ENCODE measurements around the gene PTPN4.
A peak's percentile ranks its signal among the peaks of the same experiment; 100 is the strongest.

The PTPN4 gene

DNA sequence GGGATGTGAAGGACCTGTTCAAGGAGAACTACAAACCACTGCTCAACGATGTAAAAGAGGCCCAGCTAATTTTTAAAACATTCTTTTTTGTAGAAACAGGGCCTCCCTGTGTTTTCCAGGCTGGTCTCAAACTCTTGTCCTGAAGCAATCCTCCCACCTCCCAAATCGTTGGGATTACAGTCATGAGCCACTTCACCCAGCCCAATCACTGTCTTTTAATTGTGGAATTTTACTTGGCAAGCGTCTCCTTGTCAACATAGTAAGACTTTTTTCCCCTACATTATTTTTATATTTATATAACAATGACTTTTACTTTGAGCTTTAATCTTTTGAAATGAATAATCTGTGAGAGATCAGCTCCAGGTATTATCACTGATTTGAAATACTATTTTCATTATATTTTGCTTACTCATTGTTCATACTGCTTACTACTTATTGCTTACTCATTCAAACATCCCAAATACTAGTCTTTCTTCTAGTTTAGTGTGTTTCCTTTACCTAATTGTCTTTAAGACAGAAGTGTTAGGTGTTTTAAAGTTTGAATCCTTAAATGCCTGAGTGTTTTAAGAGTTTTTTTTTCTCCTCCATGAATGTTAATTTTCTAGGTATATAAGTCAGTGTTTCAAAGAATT is 48.9 kb downstream of the PTPN4 start:
- DNase-seq (ENCODE audit: low spot score): no peak

DNA sequence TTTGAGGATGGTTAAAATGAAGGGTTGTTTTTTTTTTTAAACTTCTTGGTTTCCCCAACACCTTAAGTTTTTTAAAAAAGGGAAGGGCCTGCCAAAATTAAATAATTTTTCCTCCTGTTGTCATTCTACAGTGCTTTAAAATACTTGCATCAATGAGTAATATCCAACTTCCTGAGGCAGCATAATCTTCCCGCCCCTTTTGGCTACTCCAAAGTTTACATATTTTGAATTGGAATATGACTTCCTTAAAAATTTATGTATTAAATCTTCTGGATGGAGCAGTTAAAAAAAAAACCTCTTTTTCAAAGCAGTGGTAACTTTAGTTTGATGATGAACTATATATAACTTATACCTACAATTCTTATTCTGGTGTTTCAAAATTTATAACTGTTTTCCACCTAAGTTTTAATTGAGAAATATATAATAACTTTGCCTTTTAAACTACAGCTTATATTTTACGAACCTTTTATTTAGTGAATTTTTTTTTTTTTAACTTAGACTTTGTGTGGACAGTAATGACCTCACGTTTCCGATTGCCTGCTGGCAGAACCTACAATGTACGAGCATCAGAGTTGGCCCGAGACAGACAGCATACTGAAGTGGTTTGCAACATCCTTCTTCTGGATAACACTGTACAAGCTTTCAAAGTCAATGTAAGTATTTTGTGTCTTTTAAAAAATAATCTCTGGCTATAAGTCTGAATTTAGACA is 49.8 kb downstream of the PTPN4 start:
- DNase-seq (ENCODE audit: low spot score): no peak

DNA sequence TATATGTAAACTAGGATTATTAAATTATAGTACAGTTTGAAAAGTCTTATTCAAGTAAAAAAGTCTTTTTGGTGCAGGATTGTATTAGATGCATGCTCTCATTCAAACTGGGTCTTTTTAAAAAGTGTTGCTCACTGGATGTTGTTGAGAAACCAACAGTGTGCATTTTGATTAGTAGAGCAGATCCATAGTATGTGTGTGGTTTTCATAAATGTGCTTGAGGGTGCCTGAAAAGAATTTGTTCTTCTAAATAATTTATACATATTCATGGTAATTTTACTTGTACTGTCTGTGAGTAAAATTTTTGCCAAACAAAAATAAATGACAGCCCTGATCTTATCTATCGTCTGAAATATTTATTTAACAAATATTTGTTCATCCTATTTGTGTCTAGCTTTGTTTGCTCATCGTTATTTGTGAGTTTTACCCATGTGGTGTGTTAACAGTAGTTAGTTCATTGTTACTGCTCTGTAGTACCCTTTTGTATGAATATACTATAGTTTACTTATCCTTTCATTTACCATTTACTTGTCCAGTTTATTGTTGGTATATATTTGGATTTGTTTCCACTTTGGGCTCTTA is 50.4 kb downstream of the PTPN4 start:
- DNase-seq (ENCODE audit: low spot score): no peak

DNA sequence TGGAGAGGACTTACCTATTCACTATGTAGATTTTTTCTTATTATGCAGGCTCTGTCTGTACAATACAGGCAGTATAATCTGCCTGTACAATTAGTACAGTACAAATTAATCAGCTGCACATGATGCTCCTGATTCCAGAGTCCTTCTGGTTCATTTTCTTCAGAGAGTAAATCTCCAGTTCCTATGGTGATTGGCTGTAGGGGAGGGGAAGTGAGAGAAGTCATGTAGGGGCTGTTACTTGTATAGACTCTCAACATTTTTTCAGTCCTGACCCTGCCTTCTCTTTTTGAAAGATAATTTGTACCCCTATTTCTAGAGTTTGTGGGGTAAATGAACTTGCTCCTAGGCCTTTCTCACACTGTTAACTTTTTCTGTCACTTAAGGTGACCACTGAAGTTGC is 54.5 kb downstream of the PTPN4 start:
- DNase-seq (ENCODE audit: low spot score): no peak

DNA sequence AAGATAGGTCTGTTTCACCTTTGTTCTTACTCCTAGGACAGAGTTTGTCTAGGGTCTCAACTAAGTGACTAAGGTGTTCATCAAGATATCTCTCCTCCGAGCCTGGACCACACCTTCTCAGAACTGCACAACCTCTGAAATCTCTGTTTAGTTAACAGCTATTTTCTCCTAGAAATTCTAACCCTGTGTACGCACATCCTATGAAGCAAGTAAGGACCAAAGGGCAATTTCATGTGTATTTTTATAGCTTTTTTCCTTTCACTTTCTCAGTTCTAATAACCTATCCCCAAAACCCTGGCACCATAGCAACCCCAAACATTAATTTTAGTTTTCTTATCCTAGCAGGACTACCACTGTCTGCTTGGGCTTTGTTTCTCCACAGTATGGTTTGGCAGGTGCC is 59.1 kb downstream of the PTPN4 start:
- DNase-seq (ENCODE audit: low spot score): no peak

DNA sequence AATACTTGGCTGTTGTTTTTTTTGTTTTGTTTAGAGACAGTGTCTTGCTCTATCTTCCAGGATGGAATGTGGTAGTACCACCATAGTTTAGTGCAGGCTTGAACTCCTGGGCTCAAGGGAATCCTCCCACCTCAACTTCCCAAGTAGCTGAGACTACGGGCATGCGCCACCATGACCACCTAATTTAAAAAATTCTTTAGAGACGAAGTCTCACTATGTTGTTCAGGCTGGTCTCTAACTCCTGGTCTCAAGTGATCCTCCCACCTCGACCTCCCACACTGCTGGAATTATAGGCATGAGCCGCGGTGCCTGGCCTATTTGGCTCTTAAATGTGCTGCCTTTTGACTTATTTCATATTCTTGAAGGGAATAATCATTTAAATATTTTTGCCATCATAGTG is 60.1 kb downstream of the PTPN4 start:
- DNase-seq (ENCODE audit: low spot score): no peak

DNA sequence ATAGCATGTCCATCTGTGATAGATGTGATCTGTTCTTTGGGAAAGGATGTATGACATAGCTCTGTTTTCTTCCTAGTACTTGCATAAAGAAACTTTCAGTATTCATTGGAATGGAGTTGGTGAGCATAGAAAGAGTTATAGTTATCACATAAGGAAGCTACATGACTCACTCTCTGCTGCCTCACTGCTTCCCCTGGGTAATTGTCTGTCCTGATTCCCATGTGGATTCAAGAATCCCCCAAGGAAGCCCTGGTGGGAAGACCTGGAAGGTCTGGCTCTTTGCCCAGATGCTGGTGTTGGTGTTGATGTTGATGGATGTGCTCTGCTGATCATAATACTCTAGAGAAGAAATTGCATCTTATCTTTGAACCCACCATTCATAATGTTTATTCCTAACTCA is 60.6 kb downstream of the PTPN4 start:
- no peak for DNase-seq (ENCODE audit: low spot score)

DNA sequence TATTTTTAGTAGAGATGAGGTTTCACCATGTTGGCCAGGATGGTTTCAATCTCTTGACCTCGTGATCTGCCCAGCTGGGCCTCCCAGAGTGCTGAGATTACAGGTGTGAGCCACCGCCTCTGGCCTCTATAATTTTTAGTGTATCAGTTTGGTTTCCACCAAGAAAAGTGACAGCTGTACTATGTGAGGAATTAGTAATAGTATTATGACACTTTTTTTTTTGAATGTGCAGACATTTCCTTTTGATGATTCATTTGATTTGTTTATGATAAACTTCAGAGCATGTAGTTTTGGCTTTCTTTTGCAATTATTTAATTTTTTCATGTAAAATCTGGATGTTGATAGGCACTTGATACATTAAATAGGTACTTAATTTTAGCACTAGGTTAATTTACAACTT is 61.5 kb downstream of the PTPN4 start:
- no peak for DNase-seq (ENCODE audit: low spot score)

DNA sequence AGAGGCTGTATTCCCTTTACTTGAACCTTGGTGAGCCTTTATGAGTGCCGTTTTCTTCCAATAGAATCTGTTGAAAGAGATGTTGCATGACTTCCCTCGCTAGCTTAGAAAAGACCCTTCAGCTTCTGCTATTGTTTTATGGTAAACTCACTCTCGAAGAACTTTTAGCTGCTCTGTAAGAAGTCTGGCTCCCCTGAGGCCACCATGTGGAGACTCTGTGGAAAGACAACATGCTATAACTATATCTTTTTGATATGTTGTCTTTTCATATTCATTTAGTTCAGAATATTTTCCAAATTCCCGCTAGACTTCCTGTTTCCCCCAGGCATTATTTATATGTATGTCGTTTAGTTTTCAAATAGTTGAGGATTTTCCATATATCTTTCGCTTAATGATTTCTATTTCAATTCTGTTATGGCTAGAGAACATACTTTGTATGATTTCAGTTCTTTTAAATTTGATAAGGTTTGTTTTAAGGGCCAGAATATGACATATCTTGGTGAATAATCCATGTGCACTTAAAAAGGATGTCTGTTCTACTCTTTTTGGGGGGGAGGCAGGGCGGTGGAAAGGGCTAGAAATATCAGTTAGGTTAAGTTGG is 64.1 kb downstream of the PTPN4 start:
- peak; percentile 32 for DNase-seq (ENCODE audit: low spot score)

DNA sequence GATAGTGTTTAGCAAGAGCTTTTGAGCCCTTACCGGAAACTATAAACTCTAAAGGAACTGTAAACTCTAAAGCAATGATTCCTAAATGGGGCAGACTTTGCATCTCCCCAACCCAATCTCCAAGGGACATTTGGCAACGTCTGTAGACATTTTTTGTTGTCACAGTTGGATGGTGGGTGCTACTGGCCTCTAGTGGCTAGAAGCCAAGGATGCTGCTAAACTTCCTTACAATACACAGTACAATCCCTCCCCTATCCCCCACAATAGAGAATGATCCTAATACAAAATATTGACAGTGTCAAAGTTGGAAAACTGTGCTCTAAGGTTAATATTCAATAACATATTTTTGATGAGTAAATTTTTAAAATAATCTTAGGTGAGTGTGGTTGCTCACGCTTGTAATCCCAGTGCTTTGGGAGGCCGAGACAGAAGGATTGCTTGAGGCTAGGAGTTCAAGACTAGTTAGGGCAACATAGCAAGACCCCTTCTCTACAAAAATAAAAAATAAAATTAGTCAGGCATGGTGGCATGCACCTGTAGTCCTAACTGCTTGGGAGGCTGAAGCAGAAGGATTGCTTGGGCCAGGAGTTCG is 66.7 kb downstream of the PTPN4 start:
- DNase-seq (ENCODE audit: low spot score): peak; percentile 62

DNA sequence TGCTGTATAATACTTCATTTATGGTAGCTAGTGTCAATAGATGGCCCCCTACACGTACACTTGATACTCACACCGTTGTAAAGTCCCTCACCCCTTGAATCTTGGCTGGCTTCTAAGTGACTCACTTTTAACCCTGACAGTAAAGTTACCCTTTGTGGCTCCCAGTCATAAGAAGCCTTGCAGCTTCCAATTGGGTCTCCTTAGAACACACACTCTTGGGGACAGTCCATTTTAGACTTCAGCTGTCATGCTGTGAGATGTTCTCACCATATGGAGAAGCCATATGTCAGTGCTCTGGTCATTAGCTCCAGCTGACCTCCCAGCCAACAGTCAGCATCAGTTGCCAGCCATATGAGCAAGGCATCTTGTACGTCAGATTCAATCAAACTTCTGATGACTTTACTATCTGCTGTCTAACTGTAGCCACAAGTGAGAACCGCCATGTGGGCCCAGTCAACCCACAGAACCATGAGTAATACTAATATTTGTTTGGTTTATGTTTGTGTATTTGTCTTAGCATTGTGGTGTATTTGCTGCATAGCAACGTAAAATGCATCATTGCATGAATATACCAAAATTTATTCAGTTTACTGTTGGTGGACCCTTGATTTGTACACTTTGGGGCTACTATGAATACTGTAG is 68.3 kb downstream of the PTPN4 start:
- no peak for DNase-seq (ENCODE audit: low spot score)

DNA sequence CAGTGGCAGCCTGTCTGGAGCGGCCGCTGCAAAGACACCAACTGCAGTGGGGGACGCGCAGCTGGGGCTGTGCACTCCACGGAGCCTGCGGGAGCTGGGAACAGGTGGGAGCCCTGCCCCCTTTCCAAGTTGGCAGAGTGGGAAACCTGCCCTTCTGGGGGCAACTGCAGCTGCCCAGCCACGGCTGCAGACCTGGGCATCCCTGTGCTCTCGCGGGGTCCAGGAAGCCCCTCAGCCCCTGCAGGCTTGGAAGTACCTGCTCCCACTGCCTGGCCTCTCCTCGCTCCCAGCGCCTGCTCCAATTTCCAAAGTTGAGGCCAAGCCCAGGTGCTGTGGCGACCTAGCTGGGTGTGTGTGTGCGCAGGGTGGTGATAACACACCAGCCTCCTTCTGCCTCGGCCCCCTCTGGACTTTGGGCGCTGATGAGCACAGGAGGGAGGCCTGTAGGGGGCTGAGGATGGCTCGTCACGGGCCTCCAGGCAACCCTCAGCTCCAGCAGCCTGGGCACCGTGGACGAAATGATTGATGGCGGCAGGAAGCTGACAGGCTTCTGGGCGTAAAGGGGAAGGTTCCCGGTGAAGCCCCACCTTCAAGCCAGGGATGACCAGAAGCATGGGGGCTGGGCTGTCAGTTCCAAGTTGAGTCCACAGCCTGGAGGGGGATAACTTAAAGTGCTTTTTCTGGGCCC is 76.9 kb downstream of the PTPN4 start:
- no peak for DNase-seq (ENCODE audit: low spot score)

DNA sequence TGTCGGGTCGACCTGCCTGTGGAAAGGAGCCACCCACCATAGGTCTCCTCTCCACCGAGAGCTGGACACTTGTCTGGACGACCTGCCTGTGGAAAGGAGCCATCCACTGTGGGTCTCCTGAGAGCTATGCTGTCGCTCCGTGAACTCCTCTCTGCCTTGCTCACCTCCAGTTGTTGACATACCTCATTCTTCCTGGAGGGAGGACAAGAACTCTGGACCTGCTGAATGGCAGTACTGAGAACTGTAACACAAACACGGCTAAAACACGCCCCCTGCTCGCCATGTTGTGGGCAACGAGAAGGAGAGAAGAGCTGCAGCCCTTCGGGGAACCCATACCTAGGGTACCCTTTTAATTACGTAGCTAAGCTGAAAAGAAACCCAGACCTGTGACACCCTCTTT is 77.6 kb downstream of the PTPN4 start:
- no peak for DNase-seq (ENCODE audit: low spot score)

DNA sequence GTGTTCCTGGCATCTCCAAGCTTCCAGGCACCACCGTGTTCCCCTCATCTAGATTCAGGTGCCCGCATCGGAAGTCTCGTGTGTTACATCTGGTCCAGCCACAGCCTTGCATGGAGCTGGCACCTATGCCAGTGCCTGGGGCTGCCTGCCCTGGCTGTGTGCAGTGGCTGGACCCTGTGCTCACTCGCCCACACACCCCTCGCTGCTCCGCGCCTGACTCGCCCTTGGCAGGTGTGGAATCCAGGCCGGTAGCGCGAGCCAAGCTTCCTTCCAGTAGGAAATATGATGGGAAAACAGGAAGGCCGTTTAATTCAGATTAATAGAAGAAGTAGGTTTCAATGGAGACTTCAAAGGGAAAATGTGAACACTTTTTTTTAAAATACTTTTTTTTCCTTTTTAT is 78.0 kb downstream of the PTPN4 start:
- DNase-seq (ENCODE audit: low spot score): no peak

DNA sequence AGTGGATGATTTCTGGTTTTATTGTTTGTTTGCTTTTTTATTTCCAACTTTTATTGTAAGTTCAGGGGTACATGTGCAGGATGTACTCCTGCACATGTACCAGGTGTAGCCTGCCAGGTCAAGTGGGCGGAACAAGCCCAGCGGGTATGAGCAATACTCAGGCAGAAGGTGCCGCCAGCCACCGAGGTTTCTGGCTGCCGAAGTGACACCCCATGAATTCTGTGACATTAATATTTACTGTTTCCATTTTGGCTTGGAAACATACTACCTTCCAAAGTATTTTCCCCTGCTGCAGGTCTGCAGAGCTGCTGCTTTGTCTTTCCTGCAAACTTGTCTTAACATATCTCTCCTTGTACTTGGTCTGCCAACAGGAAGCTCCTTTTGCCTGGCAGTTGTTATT is 78.5 kb downstream of the PTPN4 start:
- peak; percentile 9 for DNase-seq (ENCODE audit: low spot score)

DNA sequence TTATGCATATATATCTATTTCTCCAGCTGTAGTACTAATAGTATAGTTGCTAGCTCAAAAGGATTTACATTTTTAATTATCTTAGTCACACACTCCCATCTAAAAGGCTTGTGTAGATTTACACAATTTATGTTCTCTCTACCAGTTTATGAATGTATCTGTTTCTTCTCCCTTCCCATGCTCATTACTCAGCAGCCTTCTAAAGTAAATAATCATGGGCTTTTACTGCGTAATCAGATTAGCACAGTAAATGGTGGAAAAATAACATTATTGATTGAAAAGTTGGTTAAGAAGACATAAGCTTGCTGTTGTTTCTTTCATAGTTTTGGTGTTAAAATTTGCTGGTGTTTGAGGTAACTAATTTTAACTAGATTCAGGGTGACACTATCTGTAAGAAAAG is 81.8 kb downstream of the PTPN4 start:
- no peak for DNase-seq (ENCODE audit: low spot score)

DNA sequence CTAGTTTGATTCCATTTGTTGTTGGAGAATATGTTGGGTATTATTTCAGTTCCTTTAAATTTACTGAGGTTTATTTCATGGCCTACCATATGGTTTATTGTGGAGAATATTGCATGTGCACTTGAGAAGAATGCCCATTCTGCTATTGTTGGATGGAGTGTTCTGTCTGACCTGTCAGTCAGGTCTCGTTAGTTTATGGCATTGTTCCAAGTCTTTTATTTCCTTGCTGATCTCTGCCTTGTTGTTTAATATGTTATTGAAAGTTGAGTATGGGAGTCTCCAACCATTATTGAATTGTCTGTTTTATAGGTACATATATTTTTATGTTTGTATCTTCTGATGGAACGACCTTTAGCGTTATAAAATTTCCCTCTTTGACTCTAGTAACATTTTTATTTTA is 86.3 kb downstream of the PTPN4 start:
- no peak for DNase-seq (ENCODE audit: low spot score)

DNA sequence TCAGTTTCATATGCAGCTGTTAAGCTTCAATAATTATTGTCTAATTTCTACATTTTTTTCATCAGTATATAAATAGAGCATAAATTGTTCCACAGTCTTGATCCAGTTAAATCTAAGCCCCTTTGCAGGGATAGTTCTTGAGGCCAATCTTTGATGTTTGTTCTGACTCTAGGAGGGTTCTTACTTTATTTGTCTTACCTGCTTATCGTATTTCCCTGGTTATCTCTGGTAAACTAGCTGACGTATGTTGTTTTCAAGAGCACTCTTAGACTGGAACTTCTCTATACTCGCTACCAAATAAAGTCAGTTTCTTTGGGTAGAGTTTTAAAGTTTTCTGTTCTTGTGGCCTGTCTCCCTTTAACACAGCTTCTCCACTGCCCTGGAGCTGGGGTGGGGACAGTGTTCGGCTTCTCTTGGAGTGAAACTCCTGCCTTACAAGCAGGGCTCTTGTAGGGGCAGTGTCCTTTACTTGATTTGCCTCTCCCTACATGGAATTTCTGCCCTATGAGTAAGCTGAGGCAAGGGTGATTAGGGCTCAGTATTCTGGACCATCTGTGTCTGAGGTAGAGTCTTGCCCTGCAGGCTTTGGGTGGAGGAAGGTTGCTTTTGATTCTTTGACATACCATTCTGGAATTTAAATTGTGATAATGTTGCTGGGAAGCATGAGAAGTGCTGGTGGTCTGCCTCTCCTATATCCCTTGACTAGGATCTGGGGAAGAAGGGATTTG is 90.3 kb downstream of the PTPN4 start:
- no peak for DNase-seq (ENCODE audit: low spot score)

DNA sequence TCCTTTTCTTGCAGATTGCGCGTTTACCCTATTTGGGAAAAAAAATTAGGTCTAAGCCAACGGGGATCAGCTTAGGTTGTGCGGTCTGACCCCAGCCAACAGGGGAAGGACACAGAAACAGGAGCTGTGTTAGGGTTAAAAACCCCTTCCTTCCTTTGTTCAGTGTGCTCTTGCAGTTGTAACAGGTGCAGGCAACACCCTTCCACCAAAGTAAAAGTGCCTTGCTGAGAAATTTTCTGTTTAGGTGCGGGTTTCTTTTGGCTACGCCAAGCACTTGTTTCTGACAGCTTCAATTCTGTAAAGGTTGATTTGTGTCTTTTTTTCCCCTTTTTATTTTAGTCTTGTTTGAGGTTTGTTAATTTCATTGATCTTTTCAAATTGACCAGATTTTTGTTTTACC is 92.5 kb downstream of the PTPN4 start:
- DNase-seq (ENCODE audit: low spot score): no peak

DNA sequence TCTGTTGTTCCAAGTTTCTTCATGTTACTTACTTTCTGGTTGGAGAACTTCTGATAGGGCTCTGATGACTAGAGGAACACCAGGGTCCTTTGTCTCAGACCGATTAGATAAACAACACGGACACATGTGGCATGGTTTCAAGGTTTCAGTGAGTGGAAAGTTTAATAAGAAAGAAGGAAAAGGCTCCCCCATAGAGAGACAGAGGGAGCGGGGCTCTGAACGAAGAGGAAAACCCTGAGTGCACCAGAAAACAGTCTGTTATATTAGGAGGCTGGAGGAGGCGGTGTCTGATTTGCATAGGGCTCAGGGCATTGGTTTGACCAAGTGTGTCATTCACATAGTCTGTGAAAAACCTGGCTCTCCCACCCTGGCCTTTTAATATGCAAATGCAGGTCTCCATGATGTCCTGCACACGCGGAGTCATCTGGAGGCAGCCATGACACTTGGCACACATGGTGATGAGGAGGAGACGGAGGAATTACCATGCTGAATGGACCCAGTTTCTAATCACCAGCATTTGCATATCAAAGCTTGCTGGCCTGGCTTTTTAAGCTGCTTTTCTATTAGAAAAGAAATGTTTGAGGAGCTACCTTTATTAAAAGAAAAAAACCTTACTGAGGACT is 94.2 kb downstream of the PTPN4 start:
- no peak for DNase-seq (ENCODE audit: low spot score)

DNA sequence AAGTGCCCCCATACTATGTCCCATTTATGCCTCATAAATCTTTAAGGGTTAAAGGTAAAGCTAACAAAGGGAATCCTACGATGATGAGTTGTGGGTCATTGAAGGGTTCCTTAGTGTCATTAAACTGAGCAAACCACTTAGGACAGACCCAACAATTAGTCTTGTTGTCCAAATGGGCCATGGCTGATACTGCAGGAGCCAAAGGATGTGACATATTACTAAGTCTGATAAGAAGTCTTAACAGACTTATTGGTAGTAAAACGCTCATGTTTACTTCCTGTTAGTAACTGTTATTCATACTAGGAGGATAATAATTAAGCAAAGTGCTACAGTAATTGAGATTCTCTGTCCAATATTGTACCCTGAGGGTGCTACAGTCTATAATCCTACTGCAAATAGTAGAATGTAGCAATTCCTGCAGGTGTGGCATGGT is 96.8 kb downstream of the PTPN4 start:
- DNase-seq (ENCODE audit: low spot score): no peak
